Suprapubic skin (tissue), 3 donors: ENCODE measurements around the gene EGLN2.

Experiments used
- EP300 ChIP-seq: sonication (generic); formaldehyde crosslinking; IDR thresholded peaks from one replicate; pipeline ENCODE4 v1.6.1; 2017; ENCODE audit warnings: antibody characterized with exemption
- TF ChIP-seq, protein P1 (sequence below), 2 donors: fragments of 200-600 bp in 1 of 2; fragments of 450-650 bp in 1 of 2; sonication (generic) in 1 of 2; IDR thresholded peaks; one replicate each; pipeline ENCODE4 v1.5.1; 2016 to 2019; ENCODE audit warnings: antibody characterized with exemption in 2 of 2, mild to moderate bottlenecking in 1 of 2, moderate library complexity in 1 of 2

DNA sequence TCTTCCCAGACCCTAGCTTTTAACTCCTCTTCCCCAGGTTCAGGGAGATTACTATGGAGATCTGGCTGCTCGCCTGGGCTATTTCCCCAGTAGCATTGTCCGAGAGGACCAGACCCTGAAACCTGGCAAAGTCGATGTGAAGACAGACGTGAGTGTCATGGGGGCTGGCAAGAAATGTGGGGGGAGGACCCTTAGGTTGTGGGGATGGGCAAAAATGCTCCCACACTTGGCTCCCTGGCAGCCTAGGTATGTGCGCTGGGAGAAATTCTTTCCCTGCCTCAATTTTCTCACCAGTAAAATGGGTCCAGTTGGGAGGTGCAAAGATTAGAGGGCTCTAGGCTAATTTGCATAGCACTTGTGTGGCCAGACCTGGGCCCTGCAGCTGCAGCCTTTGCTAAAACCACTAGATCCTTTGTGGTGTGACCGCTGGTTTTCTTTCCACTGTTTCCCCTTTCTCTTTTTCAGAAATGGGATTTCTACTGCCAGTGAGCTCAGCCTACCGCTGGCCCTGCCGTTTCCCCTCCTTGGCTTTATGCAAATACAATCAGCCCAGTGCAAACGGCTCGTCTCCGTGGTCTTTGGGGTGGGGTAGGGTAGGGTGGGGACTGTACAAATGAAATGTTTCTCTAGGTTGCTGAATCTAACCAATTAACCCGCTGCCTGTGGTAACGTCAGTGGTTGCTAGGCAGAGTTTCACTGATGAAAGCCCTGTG is 21.9 kb upstream of the EGLN2 start:
- TF ChIP-seq EP300: no peak
- TF ChIP-seq, protein P1, sequence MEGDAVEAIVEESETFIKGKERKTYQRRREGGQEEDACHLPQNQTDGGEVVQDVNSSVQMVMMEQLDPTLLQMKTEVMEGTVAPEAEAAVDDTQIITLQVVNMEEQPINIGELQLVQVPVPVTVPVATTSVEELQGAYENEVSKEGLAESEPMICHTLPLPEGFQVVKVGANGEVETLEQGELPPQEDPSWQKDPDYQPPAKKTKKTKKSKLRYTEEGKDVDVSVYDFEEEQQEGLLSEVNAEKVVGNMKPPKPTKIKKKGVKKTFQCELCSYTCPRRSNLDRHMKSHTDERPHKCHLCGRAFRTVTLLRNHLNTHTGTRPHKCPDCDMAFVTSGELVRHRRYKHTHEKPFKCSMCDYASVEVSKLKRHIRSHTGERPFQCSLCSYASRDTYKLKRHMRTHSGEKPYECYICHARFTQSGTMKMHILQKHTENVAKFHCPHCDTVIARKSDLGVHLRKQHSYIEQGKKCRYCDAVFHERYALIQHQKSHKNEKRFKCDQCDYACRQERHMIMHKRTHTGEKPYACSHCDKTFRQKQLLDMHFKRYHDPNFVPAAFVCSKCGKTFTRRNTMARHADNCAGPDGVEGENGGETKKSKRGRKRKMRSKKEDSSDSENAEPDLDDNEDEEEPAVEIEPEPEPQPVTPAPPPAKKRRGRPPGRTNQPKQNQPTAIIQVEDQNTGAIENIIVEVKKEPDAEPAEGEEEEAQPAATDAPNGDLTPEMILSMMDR (IDR thresholded peaks at IDR 0.05): no peak
